Measurements from ENCODE around the gene CNTD1.
A peak's percentile ranks its signal among the peaks of the same experiment; 100 is the strongest.

The CNTD1 gene

DNA sequence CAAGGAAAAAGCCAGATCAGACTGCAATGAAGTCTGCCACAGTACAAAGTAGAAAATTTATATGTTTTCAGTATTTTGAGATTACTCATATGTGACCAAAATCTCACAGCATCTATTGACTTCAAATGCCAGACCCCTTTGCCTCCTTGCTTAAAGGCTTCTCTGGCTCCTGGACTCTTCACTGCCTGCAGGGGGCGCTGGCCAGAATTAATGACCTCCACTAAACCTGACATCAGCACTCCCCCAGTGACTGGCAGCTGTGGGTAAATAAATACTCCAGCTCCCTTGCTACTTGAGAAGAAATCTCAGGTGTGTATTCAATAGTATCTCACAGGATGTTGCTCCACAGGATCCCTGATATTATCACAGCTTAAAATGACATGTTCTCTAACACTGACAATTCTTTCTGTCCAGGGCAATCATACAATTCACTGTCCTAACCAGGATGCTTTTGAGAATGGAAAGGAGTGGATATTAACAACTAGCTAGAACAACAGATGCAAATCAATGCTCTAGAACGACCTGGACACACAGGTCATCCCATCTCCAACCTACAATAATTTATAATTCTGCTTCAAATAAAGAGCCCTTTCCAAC, 21.4 kb downstream of the CNTD1 start:
- no peak overlapping the region for H3K4me3 ChIP-seq (ENCODE audit: low read length)
- no peak overlapping the region for H3K27ac ChIP-seq (ENCODE audit: low read length)
- no peak overlapping the region for H3K9ac ChIP-seq (ENCODE audit: low read depth, low read length)
- no peaks in the 10 kb centered on the region for H3K4me1 ChIP-seq (ENCODE audit: insufficient read depth, low read length)
- no peaks in the 10 kb centered on the region for H3K27me3 ChIP-seq (ENCODE audit: insufficient read depth, low read length)
- H3K36me3 ChIP-seq (ENCODE audit: insufficient read depth, low read depth, low read length): peaks cover 61% of the 10 kb centered on the region
- no peaks in the 10 kb centered on the region for H3K9me3 ChIP-seq (ENCODE audit: insufficient read depth, low read depth, low read length)

DNA sequence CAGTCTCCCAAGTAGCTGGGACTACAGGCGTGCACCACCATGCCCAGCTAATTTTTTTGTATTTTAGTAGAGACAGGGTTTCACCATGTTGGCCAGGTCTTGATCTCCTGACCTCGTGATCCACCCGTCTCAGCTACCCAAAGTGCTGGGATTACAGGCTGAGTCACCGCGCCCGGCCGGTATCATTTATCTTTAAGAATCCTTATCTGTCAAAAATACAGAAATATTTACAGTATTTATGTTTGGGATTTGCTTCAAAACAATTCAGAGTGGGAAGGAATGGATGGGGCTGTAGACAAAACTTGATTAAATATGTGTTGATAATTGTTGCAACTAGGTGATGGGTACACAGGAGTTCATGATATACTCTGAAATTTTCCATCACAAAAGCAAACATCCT, 22.5 kb downstream of the CNTD1 start:
- Histone ChIP-seq H3K36me3 (ENCODE audit: insufficient read depth, low read depth, low read length) (peaks cover 50% of the 10 kb centered on the region), H3K27ac (ENCODE audit: low read length) (no peak overlapping the region)

DNA sequence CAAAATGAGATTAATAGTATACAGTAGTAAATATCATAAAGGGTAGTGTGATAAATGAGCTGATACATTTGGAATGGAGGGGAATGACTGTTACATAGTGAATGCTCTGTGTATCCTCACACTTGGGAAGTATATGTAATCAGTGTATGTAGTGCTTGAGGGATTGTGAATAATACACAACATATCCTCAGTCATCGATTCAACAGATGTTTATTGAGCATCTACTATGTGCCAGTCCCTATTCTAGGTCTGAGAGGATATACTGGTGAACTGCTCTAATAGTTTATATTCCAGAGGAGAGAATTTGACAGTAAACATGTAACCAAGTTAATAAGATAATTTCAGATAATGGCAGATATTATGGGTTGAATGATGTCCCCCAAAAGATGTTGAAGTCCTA, 28.8 kb downstream of the CNTD1 start:
- H3K9ac ChIP-seq (ENCODE audit: low read depth, low read length): no peak overlapping the region
- no peak overlapping the region for H3K4me3 ChIP-seq (ENCODE audit: low read length)
- H3K9me3 ChIP-seq (ENCODE audit: insufficient read depth, low read depth, low read length): no peaks in the 10 kb centered on the region
- H3K27ac ChIP-seq (ENCODE audit: low read length): no peak overlapping the region
- no peaks in the 10 kb centered on the region; the same call in 1 of the 2 replicates for H3K4me1 ChIP-seq (ENCODE audit: insufficient read depth, low read length)
- H3K36me3 ChIP-seq (ENCODE audit: insufficient read depth, low read depth, low read length): no peaks in the 10 kb centered on the region
- H3K27me3 ChIP-seq (ENCODE audit: insufficient read depth, low read length): peaks cover 18% of the 10 kb centered on the region

More for the DNA sequence above, 22.5 kb downstream of the CNTD1 start:
- Histone ChIP-seq H3K9me3 (ENCODE audit: insufficient read depth, low read depth, low read length) (no peaks in the 10 kb centered on the region), H3K27me3 (ENCODE audit: insufficient read depth, low read length) (no peaks in the 10 kb centered on the region), H3K4me3 (ENCODE audit: low read length) (no peak overlapping the region), H3K4me1 (ENCODE audit: insufficient read depth, low read length) (no peaks in the 10 kb centered on the region), H3K9ac (ENCODE audit: low read depth, low read length) (no peak overlapping the region)

DNA sequence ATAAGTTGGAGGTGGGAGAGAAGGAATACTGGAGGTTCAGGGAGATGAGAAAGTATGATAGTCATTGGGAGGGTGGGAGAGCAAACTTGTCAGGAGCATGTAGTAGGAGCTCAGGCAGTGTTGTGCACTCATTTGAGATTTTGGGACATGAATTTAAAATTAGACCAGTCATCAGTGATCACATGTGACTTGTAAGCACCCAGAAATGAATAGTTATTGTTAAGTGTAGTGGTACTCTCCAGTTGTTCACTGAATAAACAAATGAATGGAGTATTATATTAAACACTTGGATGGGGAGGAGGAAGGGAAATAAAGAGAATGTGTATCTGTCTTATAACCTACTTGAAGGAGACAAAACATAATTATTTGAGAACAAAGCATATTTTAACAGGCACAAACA, 32.3 kb downstream of the CNTD1 start:
- Histone ChIP-seq H3K27ac (ENCODE audit: low read length) (no peak overlapping the region), H3K9ac (ENCODE audit: low read depth, low read length) (no peak overlapping the region), H3K4me3 (ENCODE audit: low read length) (no peak overlapping the region), H3K4me1 (ENCODE audit: insufficient read depth, low read length) (peaks cover 4% of the 10 kb centered on the region; the same call in 1 of the 2 replicates), H3K36me3 (ENCODE audit: insufficient read depth, low read depth, low read length) (peaks cover 14% of the 10 kb centered on the region), H3K9me3 (ENCODE audit: insufficient read depth, low read depth, low read length) (no peaks in the 10 kb centered on the region), H3K27me3 (ENCODE audit: insufficient read depth, low read length) (peaks cover 18% of the 10 kb centered on the region)

DNA sequence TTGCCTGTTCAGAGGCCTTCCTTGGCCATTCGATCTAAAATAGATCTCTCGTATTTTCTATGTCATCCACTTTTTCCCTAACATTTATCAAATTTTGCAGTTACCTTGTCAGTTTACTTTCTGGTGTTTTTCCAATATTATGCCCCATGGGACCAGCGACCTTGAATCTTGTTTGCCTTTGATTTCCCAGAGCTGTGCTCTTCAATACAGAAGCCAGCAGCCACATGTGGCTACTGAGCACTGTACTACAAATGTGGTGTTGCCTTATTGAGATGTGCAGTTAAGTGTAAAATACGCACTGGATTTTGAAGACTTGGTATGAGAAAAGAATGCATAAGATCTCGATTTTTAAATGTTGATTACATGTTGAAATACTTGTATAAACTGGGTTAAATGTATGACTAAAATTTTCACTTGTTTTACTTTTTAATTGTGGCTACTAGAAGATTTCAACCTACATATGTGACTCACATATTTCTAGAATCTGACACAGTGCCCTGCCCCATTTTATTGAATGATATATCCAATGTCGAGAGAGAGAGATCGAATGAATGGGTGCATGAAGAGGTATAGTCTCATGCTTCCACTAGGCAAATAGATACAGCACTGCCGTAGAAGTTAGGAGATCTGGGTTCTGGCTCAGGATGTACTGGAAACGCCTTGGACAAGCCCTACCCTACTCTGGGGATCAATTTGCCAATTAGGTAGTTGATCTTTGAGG, 33.7 kb downstream of the CNTD1 start:
- peaks cover 4% of the 10 kb centered on the region; the same call in 1 of the 2 replicates for H3K4me1 ChIP-seq (ENCODE audit: insufficient read depth, low read length)
- peak overlapping the region; percentile 84 for H3K27ac ChIP-seq (ENCODE audit: low read length)
- H3K27me3 ChIP-seq (ENCODE audit: insufficient read depth, low read length): peaks cover 12% of the 10 kb centered on the region; the same call in 1 of the 2 replicates
- H3K9me3 ChIP-seq (ENCODE audit: insufficient read depth, low read depth, low read length): no peaks in the 10 kb centered on the region
- H3K4me3 ChIP-seq (ENCODE audit: low read length): peak overlapping the region; percentile 99
- H3K36me3 ChIP-seq (ENCODE audit: insufficient read depth, low read depth, low read length): peaks cover 26% of the 10 kb centered on the region
- peak overlapping the region; percentile 98 for H3K9ac ChIP-seq (ENCODE audit: low read depth, low read length)

DNA sequence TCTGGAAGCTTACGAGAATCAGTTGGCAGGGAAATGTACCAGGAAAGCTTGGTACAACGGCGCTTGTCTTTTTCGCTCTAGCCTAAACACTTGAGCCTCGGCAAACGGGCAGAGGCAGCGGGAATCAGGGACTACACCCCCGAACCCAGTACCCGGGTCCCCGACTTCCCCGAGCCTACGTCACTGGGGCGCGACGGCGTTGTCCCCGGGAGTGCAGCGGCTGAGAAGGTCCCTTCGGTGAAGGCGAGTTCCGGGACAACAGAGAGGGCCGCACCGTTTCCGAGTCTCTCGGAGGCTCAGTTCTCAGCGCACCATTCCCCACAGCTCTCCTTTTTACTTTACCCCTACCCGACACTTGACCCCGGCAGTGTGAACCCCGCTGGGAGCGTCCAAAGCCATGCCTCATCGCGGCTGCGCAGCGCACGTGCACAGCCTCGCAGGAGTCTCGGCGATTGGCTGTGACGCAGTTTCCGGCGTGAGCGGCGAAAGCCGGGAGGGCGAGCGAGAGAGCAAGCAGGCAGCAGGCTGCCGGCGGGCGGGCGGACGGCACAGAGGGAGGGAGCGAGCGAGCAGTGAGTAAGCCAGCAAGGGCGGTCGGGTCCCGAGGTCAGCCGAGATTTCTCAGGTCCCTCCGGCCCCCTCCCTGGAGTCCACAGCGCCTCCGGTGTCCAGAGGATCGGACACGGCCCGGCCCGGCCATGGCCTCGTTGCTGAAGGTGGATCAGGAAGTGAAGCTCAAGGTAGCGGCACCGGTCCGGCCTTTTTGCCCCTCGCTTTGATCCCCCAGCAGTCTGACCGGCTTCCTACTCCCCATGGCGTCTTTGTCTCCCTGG, 34.5 kb downstream of the CNTD1 start, which contains the start of gene PSME3:
PSME3 (plus strand) TSS at position 464 of the 833 bp plus-strand sequence; CDS start at position 699, 235 bp downstream.
- H3K9me3 ChIP-seq (ENCODE audit: insufficient read depth, low read depth, low read length): no peaks in the 10 kb centered on the region
- H3K36me3 ChIP-seq (ENCODE audit: insufficient read depth, low read depth, low read length): peaks cover 34% of the 10 kb centered on the region
- peak within 1 kb of the TSS; percentile 98 for H3K9ac ChIP-seq (ENCODE audit: low read depth, low read length)
- H3K4me3 ChIP-seq (ENCODE audit: low read length): peak within 1 kb of the TSS; percentile 99
- H3K27me3 ChIP-seq (ENCODE audit: insufficient read depth, low read length): peaks cover 4% of the 10 kb centered on the region; the same call in 1 of the 2 replicates
- H3K4me1 ChIP-seq (ENCODE audit: insufficient read depth, low read length): peaks cover 4% of the 10 kb centered on the region; the same call in 1 of the 2 replicates
- H3K27ac ChIP-seq (ENCODE audit: low read length): peak within 1 kb of the TSS; percentile 84

DNA sequence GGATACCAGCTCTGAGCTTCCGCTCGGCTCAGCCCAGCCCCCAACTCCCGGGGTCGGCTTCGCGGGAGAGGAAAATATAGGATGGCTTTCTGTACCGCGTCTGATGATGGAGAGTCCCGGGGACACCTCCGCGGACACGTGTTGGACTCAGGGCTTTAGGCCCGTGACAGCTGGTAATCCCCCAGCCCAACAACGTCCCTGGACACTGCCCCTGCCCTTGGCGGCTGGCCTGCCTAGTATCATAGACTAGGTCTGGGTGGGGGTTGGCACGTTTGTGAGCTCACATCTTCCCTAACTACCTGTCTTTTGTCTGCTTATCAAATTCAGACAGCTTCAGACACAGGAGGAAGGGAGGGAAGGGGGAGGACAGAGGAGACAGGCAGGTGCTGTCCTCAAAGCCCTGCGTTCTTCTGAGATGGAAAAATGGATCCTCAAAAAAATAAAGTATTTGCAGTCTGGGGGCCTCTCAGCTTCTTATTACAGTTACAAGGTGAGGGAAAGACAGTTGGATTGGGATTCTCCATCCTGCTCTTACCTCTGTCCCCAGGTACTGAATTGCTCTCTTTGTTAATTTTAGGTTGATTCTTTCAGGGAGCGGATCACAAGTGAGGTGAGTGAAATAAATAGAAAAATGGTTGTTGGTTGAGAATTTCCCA, 35.2 kb downstream of the CNTD1 start:
- no peaks in the 10 kb centered on the region for H3K9me3 ChIP-seq (ENCODE audit: insufficient read depth, low read depth, low read length)
- H3K9ac ChIP-seq (ENCODE audit: low read depth, low read length): peak overlapping the region; percentile 98
- H3K27ac ChIP-seq (ENCODE audit: low read length): peak overlapping the region; percentile 84
- H3K4me3 ChIP-seq (ENCODE audit: low read length): peak overlapping the region; percentile 99
- peaks cover 42% of the 10 kb centered on the region for H3K36me3 ChIP-seq (ENCODE audit: insufficient read depth, low read depth, low read length)
- no peaks in the 10 kb centered on the region; the same call in 1 of the 2 replicates for H3K27me3 ChIP-seq (ENCODE audit: insufficient read depth, low read length)
- peaks cover 4% of the 10 kb centered on the region; the same call in 1 of the 2 replicates for H3K4me1 ChIP-seq (ENCODE audit: insufficient read depth, low read length)

DNA sequence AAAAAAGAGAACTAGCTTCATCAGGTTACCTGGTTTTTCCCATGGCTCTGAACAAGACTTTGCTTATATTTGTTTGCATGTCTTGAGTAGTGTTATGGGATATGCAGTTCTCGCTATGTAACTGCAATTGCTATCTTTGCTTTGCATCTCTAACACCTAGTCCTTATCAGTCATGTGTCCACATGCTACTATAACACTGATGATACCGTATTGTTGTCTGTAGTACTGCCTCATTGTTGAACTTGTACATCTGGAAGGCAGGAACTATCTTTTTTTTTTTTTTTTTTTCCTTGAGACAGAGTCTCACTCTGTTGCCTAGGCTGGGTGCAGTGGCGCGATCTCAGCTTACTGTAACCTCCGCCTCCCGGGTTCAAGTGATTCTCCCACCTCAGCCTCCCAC, 37.1 kb downstream of the CNTD1 start:
- Histone ChIP-seq H3K36me3 (ENCODE audit: insufficient read depth, low read depth, low read length) (peaks cover 55% of the 10 kb centered on the region), H3K9ac (ENCODE audit: low read depth, low read length) (no peak overlapping the region), H3K27me3 (ENCODE audit: insufficient read depth, low read length) (no peaks in the 10 kb centered on the region), H3K27ac (ENCODE audit: low read length) (no peak overlapping the region), H3K4me3 (ENCODE audit: low read length) (no peak overlapping the region), H3K4me1 (ENCODE audit: insufficient read depth, low read length) (peaks cover 4% of the 10 kb centered on the region; the same call in 1 of the 2 replicates), H3K9me3 (ENCODE audit: insufficient read depth, low read depth, low read length) (no peaks in the 10 kb centered on the region)

DNA sequence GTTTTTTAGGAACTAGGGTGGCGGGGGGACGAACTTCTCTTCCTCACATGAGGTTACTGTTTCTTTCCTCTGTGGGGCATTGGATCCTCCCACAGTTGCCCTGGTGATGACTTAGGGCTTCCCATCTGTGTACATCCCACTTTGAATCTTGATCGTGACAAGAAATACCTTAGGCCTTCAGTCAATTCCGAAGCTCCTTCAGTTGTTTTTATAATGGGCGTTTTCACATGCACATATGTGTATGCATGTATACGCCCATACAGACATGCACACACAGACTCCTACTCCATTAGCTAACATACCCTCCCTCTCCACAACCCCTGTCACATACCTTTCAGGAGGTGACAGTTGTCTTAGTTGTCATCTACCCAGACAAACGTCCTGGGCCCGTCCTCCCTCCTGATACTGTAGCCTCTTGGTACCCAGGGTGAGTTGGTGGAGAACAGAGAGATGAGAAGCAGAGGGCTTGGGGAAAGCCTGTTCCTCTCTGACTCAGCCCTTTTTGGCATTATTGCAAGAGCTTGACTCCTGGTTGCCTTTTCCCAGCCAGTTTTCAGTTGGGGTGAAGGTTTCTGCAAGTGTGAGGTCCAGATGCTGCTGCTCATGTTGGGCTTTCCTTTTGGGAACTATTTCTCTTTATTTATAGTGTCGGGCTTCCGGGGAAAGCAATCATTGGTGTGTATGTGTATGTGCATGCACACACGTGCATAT, 43.5 kb downstream of the CNTD1 start:
- no peak overlapping the region for H3K9ac ChIP-seq (ENCODE audit: low read depth, low read length)
- H3K27ac ChIP-seq (ENCODE audit: low read length): no peak overlapping the region
- no peak overlapping the region for H3K4me3 ChIP-seq (ENCODE audit: low read length)
- no peaks in the 10 kb centered on the region for H3K27me3 ChIP-seq (ENCODE audit: insufficient read depth, low read length)
- no peaks in the 10 kb centered on the region for H3K9me3 ChIP-seq (ENCODE audit: insufficient read depth, low read depth, low read length)
- H3K4me1 ChIP-seq (ENCODE audit: insufficient read depth, low read length): no peaks in the 10 kb centered on the region
- peaks cover 81% of the 10 kb centered on the region for H3K36me3 ChIP-seq (ENCODE audit: insufficient read depth, low read depth, low read length)

DNA sequence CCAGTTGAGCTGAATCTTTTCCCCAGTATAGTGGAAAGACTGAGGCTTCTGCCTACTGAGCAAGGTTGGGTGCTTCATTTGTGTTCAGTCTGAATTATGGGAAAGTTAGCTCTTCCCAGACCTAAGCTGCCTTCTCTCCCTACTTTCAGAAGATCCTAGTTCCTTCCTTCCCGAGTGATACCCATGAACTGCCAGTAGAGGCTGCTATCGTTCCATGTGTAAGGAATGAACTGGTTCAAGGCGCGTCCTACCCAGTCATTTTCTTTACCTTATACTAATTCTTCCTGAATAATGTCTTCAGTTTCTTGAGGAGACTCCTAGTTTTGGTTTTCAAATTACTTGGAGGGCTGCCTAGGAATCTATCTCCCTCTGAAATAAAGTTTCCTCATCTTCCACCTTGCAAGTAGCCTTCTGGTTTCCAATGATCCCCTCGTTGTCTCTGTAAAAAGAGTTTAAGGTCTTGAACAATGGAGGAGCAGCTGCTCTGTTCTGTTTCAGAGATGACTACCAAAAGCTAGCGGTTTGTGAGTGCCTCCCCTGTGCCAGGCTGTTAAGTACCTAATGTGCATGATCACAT, 44.8 kb downstream of the CNTD1 start:
- no peaks in the 10 kb centered on the region for H3K9me3 ChIP-seq (ENCODE audit: insufficient read depth, low read depth, low read length)
- H3K9ac ChIP-seq (ENCODE audit: low read depth, low read length): no peak overlapping the region
- no peaks in the 10 kb centered on the region for H3K27me3 ChIP-seq (ENCODE audit: insufficient read depth, low read length)
- H3K27ac ChIP-seq (ENCODE audit: low read length): no peak overlapping the region
- no peak overlapping the region for H3K4me3 ChIP-seq (ENCODE audit: low read length)
- H3K4me1 ChIP-seq (ENCODE audit: insufficient read depth, low read length): no peaks in the 10 kb centered on the region
- H3K36me3 ChIP-seq (ENCODE audit: insufficient read depth, low read depth, low read length): peaks cover 68% of the 10 kb centered on the region

Data from iPS-20b (cell line).